ENCODE data around the gene HEG1. TPM values are rescaled to one million over a fixed set of nuclear protein-coding genes. Genes with fewer than 3 reads are reported as not detected.

HEG1 gene
- total and polyA plus RNA-seq, 2 donors (not counting 3 experiments of a cell fraction or from before 2014, with no cell fraction given), result 50.1 to 106 TPM

DNA sequence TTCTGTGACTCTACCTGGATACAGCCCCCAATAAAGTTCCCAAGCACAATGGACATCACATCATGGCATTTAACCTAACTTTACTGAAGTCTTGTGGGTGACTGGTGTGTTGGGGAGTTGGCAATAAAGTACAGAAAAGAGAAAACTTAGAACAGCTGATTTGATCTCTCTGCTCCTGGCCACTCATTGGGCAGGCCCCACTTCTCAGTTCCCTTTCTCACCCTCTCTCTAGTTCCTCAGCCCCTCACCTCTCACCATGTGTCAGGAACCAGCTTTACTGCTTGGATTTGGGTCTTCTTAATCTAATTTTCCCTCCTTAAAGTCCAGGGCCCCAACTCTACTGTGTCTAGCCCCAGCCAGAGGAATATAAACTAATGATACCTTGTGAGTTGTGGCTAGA is 120.5 kb downstream of the HEG1 start:
- DNase-seq (ENCODE audit: low read depth, low spot score), result no peak
- Histone ChIP-seq H2AFZ (ENCODE audit: low read depth, low read length) (no peak overlapping the region), H3K27ac (ENCODE audit: insufficient read depth, low read depth, low read length) (no peak overlapping the region), H3K4me3 (replicated peaks in 1 of 3; ENCODE audit: insufficient read depth in 1 of 3, low read depth in 1 of 3, low read length in 3 of 3) (no peak overlapping the region), H3K27me3 (ENCODE audit: control insufficient read depth in 2 of 2, insufficient read depth in 2 of 2, low read length in 2 of 2) (peaks cover 1 to 2% of the 10 kb centered on the region in 2 experiments), H4K20me1 (replicated peaks; ENCODE audit: control insufficient read depth, extremely low read depth, insufficient read depth, low read length) (no peaks in the 10 kb centered on the region), H3K9ac (replicated peaks; ENCODE audit: extremely low read depth, insufficient read depth, low read length) (no peak overlapping the region), H3K36me3 (ENCODE audit: control insufficient read depth in 2 of 2, extremely low read depth in 1 of 2, insufficient read depth in 2 of 2, low read length in 2 of 2) (no peaks in the 10 kb centered on the region), H3K9me1 (replicated peaks; ENCODE audit: control insufficient read depth, extremely low read depth, insufficient read depth, low read length) (no peaks in the 10 kb centered on the region), H3K9me3 (replicated peaks; ENCODE audit: control insufficient read depth, insufficient read depth, low read length) (no peaks in the 10 kb centered on the region), H3K79me2 (ENCODE audit: control insufficient read depth, insufficient read depth, low read length) (no peaks in the 10 kb centered on the region), H3K4me2 (ENCODE audit: insufficient read depth, low read length) (no peak overlapping the region), H3K4me1 (ENCODE audit: control insufficient read depth, extremely low read depth, insufficient read depth, low read length) (no peaks in the 10 kb centered on the region)
- no peak for TF ChIP-seq JUN (IDR thresholded peaks at IDR 0.05; ENCODE audit: borderline replicate concordance, insufficient read depth, insufficient read length, low read depth)
- TF ChIP-seq CTCF (IDR thresholded peaks at IDR 0.05; ENCODE audit: extremely low read depth in 1 of 2, insufficient read depth in 1 of 2, low read depth in 1 of 2, low read length in 2 of 2), result no peak
- TF ChIP-seq EZH2 (IDR thresholded peaks at IDR 0.05; ENCODE audit: borderline replicate concordance, low read depth, low read length, severe bottlenecking), result no peak
- TF ChIP-seq, protein P1, sequence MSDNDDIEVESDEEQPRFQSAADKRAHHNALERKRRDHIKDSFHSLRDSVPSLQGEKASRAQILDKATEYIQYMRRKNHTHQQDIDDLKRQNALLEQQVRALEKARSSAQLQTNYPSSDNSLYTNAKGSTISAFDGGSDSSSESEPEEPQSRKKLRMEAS (IDR thresholded peaks at IDR 0.05; ENCODE audit: insufficient read depth, insufficient read length), result no peak
- no peak for TF ChIP-seq FOS (IDR thresholded peaks at IDR 0.05; ENCODE audit: borderline replicate concordance, insufficient read depth, low read length)
- BruUV-seq (replicated peaks), result no TSS peak
- POLR2A ChIA-PET, result no interaction called here
- CTCF ChIA-PET, result interaction anchor here (0.7 to 1.4 kb wide), 5 partner anchors 14 to 584 kb away, joined by 3 to 6 read pairs (median 3); no protein-coding TSS in a partner anchor
- intact Hi-C loops (cut with micrococcal nuclease) (no loop called here), dilution Hi-C loops (cut with MboI; ENCODE audit: extremely low pct_ligation_motif_present, low sequenced_read_pairs) (no loop called here)
- FAIRE-seq, result no peak

- POLR2A ChIA-PET, result no interaction called here
- no TSS peak for BruUV-seq (replicated peaks)
Observed at GRCh38 chr3:124934577-124934976, 121.2 kb downstream of the HEG1 start, which contains the start of gene MUC13. Gene MUC13 (minus strand): TSS chr3:124934751. CDS start chr3:124934712, 39 bp downstream.

More at GRCh38 chr3:124934577-124934976, 121.2 kb downstream of the HEG1 start, which contains the start of gene MUC13:
- H3K27me3 ChIP-seq (ENCODE audit: control insufficient read depth in 2 of 2, insufficient read depth in 2 of 2, low read length in 2 of 2), result peaks cover 1 to 2% of the 10 kb centered on the region in 2 experiments
- H3K79me2 ChIP-seq (ENCODE audit: control insufficient read depth, insufficient read depth, low read length), result no peaks in the 10 kb centered on the region
- no peak for TF ChIP-seq JUN (IDR thresholded peaks at IDR 0.05; ENCODE audit: borderline replicate concordance, insufficient read depth, insufficient read length, low read depth)
- no peak for TF ChIP-seq CTCF (IDR thresholded peaks at IDR 0.05; ENCODE audit: extremely low read depth in 1 of 2, insufficient read depth in 1 of 2, low read depth in 1 of 2, low read length in 2 of 2)
- TF ChIP-seq, protein P1 (IDR thresholded peaks at IDR 0.05; ENCODE audit: insufficient read depth, insufficient read length), result no peak
- no peak for TF ChIP-seq GATA2 (IDR thresholded peaks at IDR 0.05; ENCODE audit: insufficient read depth, insufficient read length, low read depth, low read length)
- TF ChIP-seq POLR2A (IDR thresholded peaks at IDR 0.05; ENCODE audit: low read depth, low read length), result no peak
- no peak for TF ChIP-seq MYC (IDR thresholded peaks at IDR 0.05; ENCODE audit: low read depth, low read length)
- TF ChIP-seq EZH2 (IDR thresholded peaks at IDR 0.05; ENCODE audit: borderline replicate concordance, low read depth, low read length, severe bottlenecking), result no peak
- no peak for TF ChIP-seq POLR2AphosphoS5 (IDR thresholded peaks at IDR 0.05; ENCODE audit: insufficient read depth, low read depth, low read length)
- TF ChIP-seq FOS (IDR thresholded peaks at IDR 0.05; ENCODE audit: borderline replicate concordance, insufficient read depth, low read length), result no peak
- no peaks in the 10 kb centered on the region for H4K20me1 ChIP-seq (replicated peaks; ENCODE audit: control insufficient read depth, extremely low read depth, insufficient read depth, low read length)
- no peak within 1 kb of the TSS for H2AFZ ChIP-seq (ENCODE audit: low read depth, low read length)
- H3K4me1 ChIP-seq (ENCODE audit: control insufficient read depth, extremely low read depth, insufficient read depth, low read length), result no peaks in the 10 kb centered on the region
- H3K9ac ChIP-seq (replicated peaks; ENCODE audit: extremely low read depth, insufficient read depth, low read length), result no peak within 1 kb of the TSS
- H3K9me3 ChIP-seq (replicated peaks; ENCODE audit: control insufficient read depth, insufficient read depth, low read length), result no peaks in the 10 kb centered on the region
- dilution Hi-C loops (cut with MboI; ENCODE audit: extremely low pct_ligation_motif_present, low sequenced_read_pairs), result no loop called here
- H3K36me3 ChIP-seq (ENCODE audit: control insufficient read depth in 2 of 2, extremely low read depth in 1 of 2, insufficient read depth in 2 of 2, low read length in 2 of 2), result no peaks in the 10 kb centered on the region
- FAIRE-seq (no peak), DNase-seq (ENCODE audit: low read depth, low spot score) (no peak)
- CTCF ChIA-PET, result interaction anchor here (0.8 to 1.8 kb wide), 5 partner anchors 13 to 652 kb away, joined by 3 to 7 read pairs (median 4); no protein-coding TSS in a partner anchor
- no peak within 1 kb of the TSS for H3K27ac ChIP-seq (ENCODE audit: insufficient read depth, low read depth, low read length)
- no peaks in the 10 kb centered on the region for H3K9me1 ChIP-seq (replicated peaks; ENCODE audit: control insufficient read depth, extremely low read depth, insufficient read depth, low read length)
- no peak within 1 kb of the TSS for H3K4me3 ChIP-seq (replicated peaks in 1 of 3; ENCODE audit: insufficient read depth in 1 of 3, low read depth in 1 of 3, low read length in 3 of 3)
- intact Hi-C loops (cut with micrococcal nuclease), result no loop called here
- H3K4me2 ChIP-seq (ENCODE audit: insufficient read depth, low read length), result no peak within 1 kb of the TSS
